Endothelial cell of umbilical vein (primary cell): ENCODE data around the gene ZC3H6.
"Not testable (repeated sequence)": the region's sequence is repeated elsewhere in the genome, so short reads cannot be mapped to it uniquely, and the experiment has no call there.

Source experiments
- CTCF ChIP-seq, 2 donors: IDR thresholded peaks; 1 replicate in 1 of 2; 2 replicates in 1 of 2; pipeline ENCODE4 v1.5.1; 2011; ENCODE audit warnings: low read length in 2 of 2, mild to moderate bottlenecking in 2 of 2, moderate library complexity in 2 of 2, control low read depth in 1 of 2, inconsistent platforms in 1 of 2, low read depth in 1 of 2; ENCODE audit not compliant: insufficient read depth in 1 of 2; ENCODE audit errors: extremely low read depth in 1 of 2
- EZH2 ChIP-seq: IDR thresholded peaks from 2 replicates; pipeline ENCODE4 v1.6.1; 2012; ENCODE audit warnings: borderline replicate concordance, low read depth, mild to moderate bottlenecking, moderate library complexity, low read length, inconsistent platforms; ENCODE audit not compliant: severe bottlenecking
- FOS ChIP-seq: IDR thresholded peaks from 2 replicates; pipeline ENCODE4 v1.6.1; 2011; ENCODE audit warnings: mild to moderate bottlenecking, low read length, moderate library complexity, borderline replicate concordance; ENCODE audit not compliant: insufficient read depth
- MYC ChIP-seq: IDR thresholded peaks from one replicate; pipeline ENCODE4 v1.6.1; 2011; ENCODE audit warnings: mild to moderate bottlenecking, low read depth, low read length
- POLR2A ChIP-seq: IDR thresholded peaks from 2 replicates; pipeline ENCODE4 v1.6.1; 2012; ENCODE audit warnings: low read depth, mild to moderate bottlenecking, control low read depth, low read length

GRCh38 chr2:112283535-112283934 is 8.1 kb downstream of the ZC3H6 start:
- TF ChIP-seq MYC; EZH2; CTCF (IDR thresholded peaks at IDR 0.05; ENCODE audit: extremely low read depth in 1 of 2, insufficient read depth in 1 of 2, low read depth in 1 of 2, low read length in 2 of 2); FOS; POLR2A: not testable (repeated sequence)
